IMR-90 (cell line): Measurements from ENCODE around the gene ARHGAP31.

Experiments
- BHLHE40 ChIP-seq: fragments of 150-350 bp; IDR thresholded peaks from 2 replicates; pipeline ENCODE4 v1.6.1; 2016; ENCODE audit warnings: mild to moderate bottlenecking, low read depth, low read length
- CHD1 ChIP-seq: IDR thresholded peaks from 2 replicates; pipeline ENCODE4 v1.6.1; 2012; ENCODE audit warnings: low read depth, low read length, improper control_type of control experiment
- ELK1 ChIP-seq: fragments of 150-350 bp; IDR thresholded peaks from 2 replicates; pipeline ENCODE4 v1.6.1; 2016; ENCODE audit warnings: low read depth, mild to moderate bottlenecking, low read length, moderate library complexity, borderline replicate concordance
- FOS ChIP-seq: fragments of 150-350 bp; IDR thresholded peaks from 2 replicates; pipeline ENCODE4 v1.6.1; 2016; ENCODE audit warnings: low read depth, low read length
- MAZ ChIP-seq: IDR thresholded peaks from 2 replicates; pipeline ENCODE4 v1.6.1; 2012; ENCODE audit warnings: low read depth, mild to moderate bottlenecking, low read length, improper control_type of control experiment, moderate library complexity, borderline replicate concordance
- MXI1 ChIP-seq: IDR thresholded peaks from 2 replicates; pipeline ENCODE4 v1.6.1; 2012; ENCODE audit warnings: low read depth, mild to moderate bottlenecking, low read length, moderate library complexity, borderline replicate concordance
- NFE2L2 ChIP-seq: fragments of 150-350 bp; IDR thresholded peaks from 2 replicates; pipeline ENCODE4 v1.6.1; 2016; ENCODE audit warnings: low read depth, mild to moderate bottlenecking, low read length
- POLR2A ChIP-seq: IDR thresholded peaks from 2 replicates; pipeline ENCODE4 v1.6.1; 2012; ENCODE audit warnings: mild to moderate bottlenecking, low read depth, low read length
- RAD21 ChIP-seq: IDR thresholded peaks from 2 replicates; pipeline ENCODE4 v1.6.1; 2012; ENCODE audit warnings: low read length, improper control_type of control experiment
- RCOR1 ChIP-seq: IDR thresholded peaks from 2 replicates; pipeline ENCODE4 v1.6.1; 2012; ENCODE audit warnings: mild to moderate bottlenecking, low read length, improper control_type of control experiment; ENCODE audit not compliant: insufficient replicate concordance
- RFX5 ChIP-seq: IDR thresholded peaks from 2 replicates; pipeline ENCODE4 v1.8.0; 2012; ENCODE audit warnings: low read depth, mild to moderate bottlenecking, low read length, moderate library complexity
- SMC3 ChIP-seq: fragments of 150-350 bp; IDR thresholded peaks from 2 replicates; pipeline ENCODE4 v1.6.1; 2016; ENCODE audit warnings: low read depth, mild to moderate bottlenecking, antibody characterized with exemption, low read length, moderate library complexity
- USF2 ChIP-seq: fragments of 150-350 bp; IDR thresholded peaks from 2 replicates; pipeline ENCODE4 v1.6.1; 2017; ENCODE audit warnings: mild to moderate bottlenecking, antibody characterized with exemption, low read length, low read depth
- TF ChIP-seq, protein P1 (sequence below): conservative IDR thresholded peaks from 2 replicates; pipeline ENCODE4 v1.5.1; 2012; ENCODE audit warnings: mild to moderate bottlenecking, low read depth, low read length, improper control_type of control experiment

DNA sequence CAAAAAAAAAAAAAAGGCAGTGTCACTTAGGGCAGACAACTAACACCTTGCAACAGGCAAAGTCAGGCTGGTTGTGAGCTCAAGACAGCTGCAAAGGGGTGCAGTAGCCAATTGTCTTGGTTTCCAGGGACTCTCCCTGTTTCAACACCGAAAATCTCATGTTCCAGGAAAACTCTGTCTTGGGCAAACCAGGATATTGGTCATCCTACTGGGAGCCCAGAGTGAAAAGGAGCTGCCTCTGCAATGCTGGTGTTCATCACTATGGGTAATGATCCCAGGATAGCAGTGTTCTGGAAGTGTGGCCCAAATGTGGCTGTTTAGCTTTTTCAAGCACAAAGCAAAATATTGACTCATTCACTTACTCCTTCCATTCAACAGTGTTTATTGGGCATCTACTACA is 82.6 kb downstream of the ARHGAP31 start:
- no peak for TF ChIP-seq POLR2A
- TF ChIP-seq, protein P1, sequence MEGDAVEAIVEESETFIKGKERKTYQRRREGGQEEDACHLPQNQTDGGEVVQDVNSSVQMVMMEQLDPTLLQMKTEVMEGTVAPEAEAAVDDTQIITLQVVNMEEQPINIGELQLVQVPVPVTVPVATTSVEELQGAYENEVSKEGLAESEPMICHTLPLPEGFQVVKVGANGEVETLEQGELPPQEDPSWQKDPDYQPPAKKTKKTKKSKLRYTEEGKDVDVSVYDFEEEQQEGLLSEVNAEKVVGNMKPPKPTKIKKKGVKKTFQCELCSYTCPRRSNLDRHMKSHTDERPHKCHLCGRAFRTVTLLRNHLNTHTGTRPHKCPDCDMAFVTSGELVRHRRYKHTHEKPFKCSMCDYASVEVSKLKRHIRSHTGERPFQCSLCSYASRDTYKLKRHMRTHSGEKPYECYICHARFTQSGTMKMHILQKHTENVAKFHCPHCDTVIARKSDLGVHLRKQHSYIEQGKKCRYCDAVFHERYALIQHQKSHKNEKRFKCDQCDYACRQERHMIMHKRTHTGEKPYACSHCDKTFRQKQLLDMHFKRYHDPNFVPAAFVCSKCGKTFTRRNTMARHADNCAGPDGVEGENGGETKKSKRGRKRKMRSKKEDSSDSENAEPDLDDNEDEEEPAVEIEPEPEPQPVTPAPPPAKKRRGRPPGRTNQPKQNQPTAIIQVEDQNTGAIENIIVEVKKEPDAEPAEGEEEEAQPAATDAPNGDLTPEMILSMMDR: no peak
- no peak for TF ChIP-seq RAD21
- TF ChIP-seq BHLHE40: no peak
- no peak for TF ChIP-seq CHD1
- TF ChIP-seq MXI1: no peak
- TF ChIP-seq USF2: no peak
- no peak for TF ChIP-seq RCOR1
- no peak for TF ChIP-seq NFE2L2
- TF ChIP-seq SMC3: no peak
- no peak for TF ChIP-seq RFX5
- no peak for TF ChIP-seq MAZ
- no peak for TF ChIP-seq ELK1
- TF ChIP-seq FOS: no peak
